ENCODE data around the gene TAF8.

DNA sequence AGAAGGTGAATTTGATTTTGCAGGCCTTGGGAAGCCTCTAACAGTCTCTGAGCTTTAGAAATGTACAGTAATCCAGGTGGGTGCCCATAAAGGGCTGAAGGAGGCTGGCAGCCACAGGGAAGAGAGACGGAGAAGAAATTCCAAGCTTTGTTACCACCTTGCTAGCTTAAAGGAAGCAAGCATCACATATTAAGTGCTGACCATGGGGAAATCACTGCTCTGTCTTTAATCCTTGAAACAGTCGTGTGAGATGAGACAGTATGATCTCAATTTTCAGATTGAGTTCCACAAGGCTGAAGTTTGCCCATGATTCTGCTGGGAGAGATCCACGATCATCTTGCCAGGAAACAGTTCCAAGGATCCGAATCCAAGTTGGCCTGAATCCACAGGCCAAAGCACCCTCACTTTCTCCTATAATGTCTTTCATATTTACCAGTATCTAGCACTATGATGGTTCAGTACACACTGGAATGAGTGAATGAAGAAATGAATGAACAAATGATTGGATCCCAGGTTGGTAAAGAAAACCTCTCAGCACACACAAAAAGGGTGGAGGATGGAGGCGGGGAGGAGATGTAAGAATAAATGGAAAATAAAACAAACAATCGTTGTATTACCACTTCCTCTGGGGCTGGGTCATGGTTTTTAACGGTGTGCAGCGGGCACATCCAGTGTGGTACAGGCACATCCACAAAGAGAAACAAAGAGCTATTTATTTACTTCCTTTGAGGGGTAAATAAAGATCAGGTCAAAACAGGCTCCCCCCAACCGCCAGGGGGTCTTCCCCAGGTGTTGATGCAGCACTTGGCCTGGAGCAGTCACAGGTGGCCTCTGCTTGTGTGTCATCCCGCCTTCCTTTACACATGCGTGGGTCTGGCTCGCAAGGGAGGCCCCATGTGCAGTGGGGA is 28.2 kb upstream of the TAF8 start:
- TF ChIP-seq EGR1 (IDR thresholded peaks at IDR 0.05) (no peak), CEBPB (IDR thresholded peaks at IDR 0.05) (no peak), TAF1 (IDR thresholded peaks at IDR 0.05; ENCODE audit: low read depth) (no peak), EP300 (IDR thresholded peaks at IDR 0.05; ENCODE audit: borderline replicate concordance) (no peak), YY1 (IDR thresholded peaks at IDR 0.05; ENCODE audit: low read depth) (no peak)
- TF ChIP-seq, protein P1, sequence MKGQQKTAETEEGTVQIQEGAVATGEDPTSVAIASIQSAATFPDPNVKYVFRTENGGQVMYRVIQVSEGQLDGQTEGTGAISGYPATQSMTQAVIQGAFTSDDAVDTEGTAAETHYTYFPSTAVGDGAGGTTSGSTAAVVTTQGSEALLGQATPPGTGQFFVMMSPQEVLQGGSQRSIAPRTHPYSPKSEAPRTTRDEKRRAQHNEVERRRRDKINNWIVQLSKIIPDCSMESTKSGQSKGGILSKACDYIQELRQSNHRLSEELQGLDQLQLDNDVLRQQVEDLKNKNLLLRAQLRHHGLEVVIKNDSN (IDR thresholded peaks at IDR 0.05) = no peak
- TF ChIP-seq, protein P2, sequence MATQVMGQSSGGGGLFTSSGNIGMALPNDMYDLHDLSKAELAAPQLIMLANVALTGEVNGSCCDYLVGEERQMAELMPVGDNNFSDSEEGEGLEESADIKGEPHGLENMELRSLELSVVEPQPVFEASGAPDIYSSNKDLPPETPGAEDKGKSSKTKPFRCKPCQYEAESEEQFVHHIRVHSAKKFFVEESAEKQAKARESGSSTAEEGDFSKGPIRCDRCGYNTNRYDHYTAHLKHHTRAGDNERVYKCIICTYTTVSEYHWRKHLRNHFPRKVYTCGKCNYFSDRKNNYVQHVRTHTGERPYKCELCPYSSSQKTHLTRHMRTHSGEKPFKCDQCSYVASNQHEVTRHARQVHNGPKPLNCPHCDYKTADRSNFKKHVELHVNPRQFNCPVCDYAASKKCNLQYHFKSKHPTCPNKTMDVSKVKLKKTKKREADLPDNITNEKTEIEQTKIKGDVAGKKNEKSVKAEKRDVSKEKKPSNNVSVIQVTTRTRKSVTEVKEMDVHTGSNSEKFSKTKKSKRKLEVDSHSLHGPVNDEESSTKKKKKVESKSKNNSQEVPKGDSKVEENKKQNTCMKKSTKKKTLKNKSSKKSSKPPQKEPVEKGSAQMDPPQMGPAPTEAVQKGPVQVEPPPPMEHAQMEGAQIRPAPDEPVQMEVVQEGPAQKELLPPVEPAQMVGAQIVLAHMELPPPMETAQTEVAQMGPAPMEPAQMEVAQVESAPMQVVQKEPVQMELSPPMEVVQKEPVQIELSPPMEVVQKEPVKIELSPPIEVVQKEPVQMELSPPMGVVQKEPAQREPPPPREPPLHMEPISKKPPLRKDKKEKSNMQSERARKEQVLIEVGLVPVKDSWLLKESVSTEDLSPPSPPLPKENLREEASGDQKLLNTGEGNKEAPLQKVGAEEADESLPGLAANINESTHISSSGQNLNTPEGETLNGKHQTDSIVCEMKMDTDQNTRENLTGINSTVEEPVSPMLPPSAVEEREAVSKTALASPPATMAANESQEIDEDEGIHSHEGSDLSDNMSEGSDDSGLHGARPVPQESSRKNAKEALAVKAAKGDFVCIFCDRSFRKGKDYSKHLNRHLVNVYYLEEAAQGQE (IDR thresholded peaks at IDR 0.05; ENCODE audit: low read depth) = no peak
- TF ChIP-seq, protein P3, sequence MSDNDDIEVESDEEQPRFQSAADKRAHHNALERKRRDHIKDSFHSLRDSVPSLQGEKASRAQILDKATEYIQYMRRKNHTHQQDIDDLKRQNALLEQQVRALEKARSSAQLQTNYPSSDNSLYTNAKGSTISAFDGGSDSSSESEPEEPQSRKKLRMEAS (IDR thresholded peaks at IDR 0.05) = no peak
